ENCODE measurements around the gene TTC27. TPM values are rescaled to one million over a fixed set of nuclear protein-coding genes. Genes with fewer than 3 reads are reported as not detected.
A peak's percentile ranks its signal among the peaks of the same experiment; 100 is the strongest.
"Not testable (repeated sequence)": the region's sequence is repeated elsewhere in the genome, so short reads cannot be mapped to it uniquely, and the experiment has no call there.

The TTC27 gene
- polyA plus RNA-seq, 1 experiment, result 28.9 TPM

DNA sequence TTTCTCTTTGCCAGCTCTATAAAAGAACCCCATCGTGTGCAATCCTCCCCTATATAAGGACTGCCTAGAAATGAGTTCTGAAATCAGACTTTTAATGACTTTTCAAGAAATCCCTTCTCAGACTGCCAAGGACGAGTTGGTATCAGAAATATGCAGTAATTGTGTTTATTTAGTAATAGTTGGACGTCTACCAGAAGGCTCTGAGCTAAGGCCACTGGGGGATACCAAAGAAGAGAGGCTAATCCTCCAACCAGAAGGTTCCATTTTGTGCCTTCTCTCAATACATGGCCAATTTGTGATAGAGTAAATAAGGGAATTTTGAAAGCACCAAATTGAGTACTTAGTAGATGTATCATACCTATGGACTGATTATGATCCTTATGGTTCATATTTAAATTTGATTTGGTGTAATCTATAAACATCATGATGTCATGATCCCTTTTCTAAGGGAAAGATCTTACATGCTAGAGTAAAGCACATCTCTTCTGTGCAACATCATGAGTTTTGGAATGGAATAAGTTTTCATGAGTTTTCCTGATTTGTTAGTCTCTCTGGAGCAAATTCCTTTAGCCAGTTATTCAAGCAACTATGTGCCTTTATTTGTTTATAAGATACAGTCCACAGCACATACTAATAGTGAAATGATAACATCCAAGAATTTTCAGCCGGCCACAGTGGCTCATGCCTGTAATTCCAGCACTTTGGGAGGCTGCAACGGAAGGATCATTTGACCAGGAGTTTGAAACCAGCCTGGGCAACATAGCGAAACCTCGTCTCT, 236.7 kb downstream of the TTC27 start:
- Histone ChIP-seq H3K27me3 (ENCODE audit: control insufficient read depth, insufficient read depth, low read length) (no peaks in the 10 kb centered on the region), H3K4me3 (ENCODE audit: low read depth, low read length) (no peak overlapping the region), H3K27ac (ENCODE audit: low read depth, low read length) (peak overlapping the region; percentile 98), H3K9me3 (ENCODE audit: control insufficient read depth, insufficient read depth, low read length) (no peaks in the 10 kb centered on the region)
- peak; percentile 82 for DNase-seq (ENCODE audit: low read depth, low spot score)
- ChIA-PET POLR2A (interaction anchor here (0.5 to 1.2 kb wide), 4 partner anchors 14 to 222 kb away, joined by 3 read pairs; no protein-coding TSS in a partner anchor), CTCF (interaction anchor here (1.1 kb wide), 1 partner anchor 91 kb away, joined by 4 read pairs; no protein-coding TSS in a partner anchor)
- TF ChIP-seq, protein P1, sequence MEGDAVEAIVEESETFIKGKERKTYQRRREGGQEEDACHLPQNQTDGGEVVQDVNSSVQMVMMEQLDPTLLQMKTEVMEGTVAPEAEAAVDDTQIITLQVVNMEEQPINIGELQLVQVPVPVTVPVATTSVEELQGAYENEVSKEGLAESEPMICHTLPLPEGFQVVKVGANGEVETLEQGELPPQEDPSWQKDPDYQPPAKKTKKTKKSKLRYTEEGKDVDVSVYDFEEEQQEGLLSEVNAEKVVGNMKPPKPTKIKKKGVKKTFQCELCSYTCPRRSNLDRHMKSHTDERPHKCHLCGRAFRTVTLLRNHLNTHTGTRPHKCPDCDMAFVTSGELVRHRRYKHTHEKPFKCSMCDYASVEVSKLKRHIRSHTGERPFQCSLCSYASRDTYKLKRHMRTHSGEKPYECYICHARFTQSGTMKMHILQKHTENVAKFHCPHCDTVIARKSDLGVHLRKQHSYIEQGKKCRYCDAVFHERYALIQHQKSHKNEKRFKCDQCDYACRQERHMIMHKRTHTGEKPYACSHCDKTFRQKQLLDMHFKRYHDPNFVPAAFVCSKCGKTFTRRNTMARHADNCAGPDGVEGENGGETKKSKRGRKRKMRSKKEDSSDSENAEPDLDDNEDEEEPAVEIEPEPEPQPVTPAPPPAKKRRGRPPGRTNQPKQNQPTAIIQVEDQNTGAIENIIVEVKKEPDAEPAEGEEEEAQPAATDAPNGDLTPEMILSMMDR (IDR thresholded peaks at IDR 0.05; ENCODE audit: low read depth, low read length), result no peak

DNA sequence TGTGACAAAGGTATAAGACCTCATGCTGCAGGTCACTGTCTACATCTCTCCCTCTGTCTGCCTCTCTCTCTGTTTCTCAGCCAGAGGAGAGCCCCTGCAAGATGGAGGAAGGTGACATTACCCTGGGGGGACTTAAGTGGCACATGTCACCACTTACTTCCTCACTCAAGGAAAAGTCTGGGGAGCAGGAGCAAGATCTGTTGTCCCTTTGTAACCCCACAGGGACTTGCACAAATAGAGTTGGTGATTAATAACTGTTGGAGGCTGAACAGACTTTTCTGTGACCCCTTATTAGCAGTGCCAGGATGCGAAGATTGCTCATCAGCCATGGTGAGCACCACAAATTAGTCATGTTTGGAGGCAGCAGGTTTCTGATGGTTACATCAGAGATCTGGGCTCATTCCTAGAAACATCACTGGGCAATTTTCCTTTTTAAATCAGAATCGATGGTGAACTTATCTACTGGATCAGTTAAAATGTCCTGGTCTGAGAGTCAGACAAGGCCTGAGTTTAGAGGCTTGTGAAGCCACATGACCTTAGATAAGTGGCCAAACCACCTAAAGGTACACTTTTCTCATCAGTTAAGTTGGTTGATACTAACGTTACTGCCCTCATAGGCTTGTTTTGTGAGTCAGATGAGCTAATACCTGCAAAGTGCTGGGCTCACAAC, 237.7 kb downstream of the TTC27 start:
- TF ChIP-seq, protein P1 (IDR thresholded peaks at IDR 0.05; ENCODE audit: low read depth, low read length), result no peak
- H3K27me3 ChIP-seq (ENCODE audit: control insufficient read depth, insufficient read depth, low read length), result no peaks in the 10 kb centered on the region
- peak overlapping the region; percentile 98 for H3K27ac ChIP-seq (ENCODE audit: low read depth, low read length)
- CTCF ChIA-PET, result no interaction called here
- DNase-seq (ENCODE audit: low read depth, low spot score), result peak; percentile 77
- POLR2A ChIA-PET, result interaction anchor here (1.2 kb wide), 1 partner anchor 33 kb away, joined by 3 read pairs; no protein-coding TSS in a partner anchor
- no peaks in the 10 kb centered on the region for H3K9me3 ChIP-seq (ENCODE audit: control insufficient read depth, insufficient read depth, low read length)
- no peak overlapping the region; the same call in 1 of the 2 replicates for H3K4me3 ChIP-seq (ENCODE audit: low read depth, low read length)

DNA sequence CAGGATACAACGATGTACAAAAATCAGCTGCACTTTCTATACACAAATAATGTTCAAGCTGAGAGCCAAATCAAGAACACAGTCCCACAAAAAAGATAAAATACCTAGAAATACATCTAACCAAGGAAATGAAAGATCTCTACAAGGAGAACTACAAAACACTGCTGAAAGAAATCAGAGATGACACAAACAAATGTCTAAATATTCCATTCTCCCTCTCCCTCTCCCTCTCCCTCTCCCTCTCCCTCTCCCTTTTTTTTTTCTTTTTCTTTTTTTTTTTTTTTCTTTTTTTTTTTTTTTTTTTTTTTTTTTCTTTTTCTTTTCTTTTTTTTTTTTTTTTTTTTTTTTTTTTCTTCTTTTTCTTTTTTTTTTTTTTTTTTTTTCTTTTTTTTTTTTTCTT, 238.6 kb downstream of the TTC27 start:
- POLR2A ChIA-PET; H3K4me3 ChIP-seq (ENCODE audit: low read depth, low read length); H3K27ac ChIP-seq (ENCODE audit: low read depth, low read length); H3K27me3 ChIP-seq (ENCODE audit: control insufficient read depth, insufficient read depth, low read length); CTCF ChIA-PET; DNase-seq (ENCODE audit: low read depth, low spot score); H3K9me3 ChIP-seq (ENCODE audit: control insufficient read depth, insufficient read depth, low read length): not testable (repeated sequence)

Small RNA genes within 50 kb of the gene (small RNA-seq; reads per million reads assigned to genes)
- gene MIR4765 (ENCODE audit: insufficient read length, low read depth), result not detected
